ENCODE results near the gene FAM76A.
"Not testable (repeated sequence)": the region's sequence is repeated elsewhere in the genome, so short reads cannot be mapped to it uniquely, and the experiment has no call there.

The FAM76A gene

GRCh38 chr1:27724961-27725373 lies 794 bp upstream of the FAM76A start:
- DNase-seq (ENCODE audit: low read depth) = peak; percentile 1

- no peak for DNase-seq (ENCODE audit: low read depth)
Measured at GRCh38 chr1:27726173-27727044, 648 bp downstream of the FAM76A start.

- no peak for DNase-seq (ENCODE audit: low read depth)
Measured at GRCh38 chr1:27727126-27727525, 1.4 kb downstream of the FAM76A start.

GRCh38 chr1:27736252-27736651 lies 10.5 kb downstream of the FAM76A start:
- DNase-seq (ENCODE audit: low read depth) = no peak

GRCh38 chr1:27741121-27741520 lies 15.4 kb downstream of the FAM76A start:
- no peak for DNase-seq (ENCODE audit: low read depth)

GRCh38 chr1:27744556-27744955 lies 18.8 kb downstream of the FAM76A start:
- no peak for DNase-seq (ENCODE audit: low read depth)

GRCh38 chr1:27745466-27745865 lies 19.7 kb downstream of the FAM76A start:
- no peak for DNase-seq (ENCODE audit: low read depth)

- no peak for DNase-seq (ENCODE audit: low read depth)
Measured at GRCh38 chr1:27752360-27752759, 26.6 kb downstream of the FAM76A start.

- DNase-seq (ENCODE audit: low read depth) = no peak
Measured at GRCh38 chr1:27755286-27755685, 29.5 kb downstream of the FAM76A start.

- no peak for DNase-seq (ENCODE audit: low read depth)
Measured at GRCh38 chr1:27755865-27756264, 30.1 kb downstream of the FAM76A start.

GRCh38 chr1:27759236-27759635 lies 33.5 kb downstream of the FAM76A start:
- DNase-seq (ENCODE audit: low read depth) = no peak

- DNase-seq (ENCODE audit: low read depth) = no peak
Measured at GRCh38 chr1:27760426-27760825, 34.7 kb downstream of the FAM76A start.

GRCh38 chr1:27762033-27762432 lies 36.3 kb downstream of the FAM76A start:
- no peak for DNase-seq (ENCODE audit: low read depth)

GRCh38 chr1:27763358-27763757 lies 37.6 kb downstream of the FAM76A start:
- no peak for DNase-seq (ENCODE audit: low read depth)

- DNase-seq (ENCODE audit: low read depth) = no peak
Measured at GRCh38 chr1:27770293-27770830, 44.6 kb downstream of the FAM76A start.

GRCh38 chr1:27772036-27772931 lies 46.5 kb downstream of the FAM76A start:
- DNase-seq (ENCODE audit: low read depth) = no peak

GRCh38 chr1:27772932-27773825 lies 47.4 kb downstream of the FAM76A start, which contains the start of gene STX12:
TSS of gene STX12 (plus strand) at chr1:27773219. CDS start at chr1:27773308, 89 bp downstream.
- peak; percentile 99 for DNase-seq (ENCODE audit: low read depth)

- no peak for DNase-seq (ENCODE audit: low read depth)
Measured at GRCh38 chr1:27773826-27774445, 48.2 kb downstream of the FAM76A start.

- no peak for DNase-seq (ENCODE audit: low read depth)
Measured at GRCh38 chr1:27774654-27775053, 48.9 kb downstream of the FAM76A start.

GRCh38 chr1:27775336-27775735 lies 49.6 kb downstream of the FAM76A start:
- DNase-seq (ENCODE audit: low read depth) = not testable (repeated sequence)

- DNase-seq (ENCODE audit: low read depth) = not testable (repeated sequence)
Measured at GRCh38 chr1:27776276-27776675, 50.5 kb downstream of the FAM76A start.
